HepG2 (cell line): ENCODE results near the gene PBX2. TPM values are rescaled to one million over a fixed set of nuclear protein-coding genes. Genes with fewer than 3 reads are reported as not detected.

Experiments used
- ATRX ChIP-seq: sonication (generic); formaldehyde crosslinking; IDR thresholded peaks from 2 replicates; pipeline ENCODE4 v1.4.0; 2020; ENCODE audit warnings: missing genetic modification reagents, borderline replicate concordance
- BRCA1 ChIP-seq: sonication (generic); formaldehyde crosslinking; IDR thresholded peaks from 2 replicates; pipeline ENCODE4 v1.4.0; 2020; ENCODE audit warnings: missing genetic modification reagents
- HDAC6 ChIP-seq: fragments of 200-600 bp; sonication (generic); IDR thresholded peaks from 2 replicates; pipeline ENCODE4 v1.7.0; 2017; ENCODE audit warnings: mild to moderate bottlenecking, antibody characterized with exemption, low read length, low read depth
- MED1 ChIP-seq: sonication (generic); formaldehyde crosslinking; IDR thresholded peaks from 2 replicates; pipeline ENCODE4 v1.4.0; 2020; ENCODE audit warnings: missing genetic modification reagents
- REXO4 ChIP-seq: sonication (generic); formaldehyde crosslinking; IDR thresholded peaks from 2 replicates; pipeline ENCODE4 v1.8.0; 2022; ENCODE audit warnings: missing genetic modification reagents, mild to moderate bottlenecking, borderline replicate concordance
- ZBTB1 ChIP-seq: sonication (generic); formaldehyde crosslinking; IDR thresholded peaks from 2 replicates; pipeline ENCODE4 v1.4.0; 2020; ENCODE audit warnings: missing genetic modification reagents, borderline replicate concordance
- ZNF75D ChIP-seq: sonication (generic); formaldehyde crosslinking; IDR thresholded peaks from 2 replicates; pipeline ENCODE4 v1.8.1; 2023; ENCODE audit warnings: missing genetic modification reagents, mild to moderate bottlenecking, borderline replicate concordance
- ZNF878 ChIP-seq: sonication (generic); formaldehyde crosslinking; IDR thresholded peaks from 2 replicates; pipeline ENCODE4 v1.8.1; 2023; ENCODE audit warnings: mild to moderate bottlenecking, missing genetic modification reagents, moderate library complexity
- polyA plus RNA-seq, 8 experiments: library from polyadenylated mRNA; depleted of rRNA in 3 of 8; stranded (reverse) in 7 of 8; unstranded in 1 of 8; fragments of >200 nt; fragmentation: Illumina TruSeq in 4 of 8; extraction: Trizol in 4 of 8; gene quantifications; 2 replicates each; pipeline versions ENCODE4 v1.2.1 to v1.2.3, GENCODE V29; 2011 to 2016; ENCODE audit warnings: low read depth in 4 of 8, missing spikeins in 1 of 8, mixed read lengths in 1 of 8; ENCODE audit not compliant: insufficient read depth in 1 of 8
- total RNA-seq, 5 experiments: library from RNA; depleted of rRNA; stranded (reverse); fragments of >200 nt; fragmentation: Illumina TruSeq; extraction: Trizol; gene quantifications; 2 replicates each; pipeline ENCODE4 v1.2.3, GENCODE V29; 2016; ENCODE audit warnings: low read depth in 1 of 5
- TF ChIP-seq, protein P1 (sequence below): IDR thresholded peaks from 2 replicates; pipeline ENCODE4 v1.6.1; 2016; ENCODE audit warnings: low read depth, control low read depth
- TF ChIP-seq, protein P2 (sequence below): sonication (generic); formaldehyde crosslinking; IDR thresholded peaks from 2 replicates; pipeline ENCODE4 v1.4.0; 2020; ENCODE audit warnings: missing genetic modification reagents, mild to moderate bottlenecking, borderline replicate concordance
- TF ChIP-seq, protein P3 (sequence below): sonication (generic); formaldehyde crosslinking; IDR thresholded peaks from 2 replicates; pipeline ENCODE4 v1.8.0; 2022; ENCODE audit warnings: mild to moderate bottlenecking, missing genetic modification reagents
- TF ChIP-seq, protein P4 (sequence below): sonication (generic); formaldehyde crosslinking; IDR thresholded peaks from 2 replicates; pipeline ENCODE4 v1.5.1; 2020; ENCODE audit warnings: missing genetic modification reagents, mild to moderate bottlenecking, borderline replicate concordance
- TF ChIP-seq, protein P5 (sequence below): sonication (generic); formaldehyde crosslinking; IDR thresholded peaks from 2 replicates; pipeline ENCODE4 v1.4.0; 2020; ENCODE audit warnings: mild to moderate bottlenecking, missing genetic modification reagents
- TF ChIP-seq, protein P6 (sequence below): sonication (generic); formaldehyde crosslinking; IDR thresholded peaks from 2 replicates; pipeline ENCODE4 v1.8.1; 2023; ENCODE audit warnings: mild to moderate bottlenecking, missing genetic modification reagents, borderline replicate concordance

The PBX2 gene
- total and polyA plus RNA-seq, 2 of the 13 experiments (the other 11 are each of a cell fraction or from before 2014, with no cell fraction given), result 42.3 to 77.8 TPM

DNA sequence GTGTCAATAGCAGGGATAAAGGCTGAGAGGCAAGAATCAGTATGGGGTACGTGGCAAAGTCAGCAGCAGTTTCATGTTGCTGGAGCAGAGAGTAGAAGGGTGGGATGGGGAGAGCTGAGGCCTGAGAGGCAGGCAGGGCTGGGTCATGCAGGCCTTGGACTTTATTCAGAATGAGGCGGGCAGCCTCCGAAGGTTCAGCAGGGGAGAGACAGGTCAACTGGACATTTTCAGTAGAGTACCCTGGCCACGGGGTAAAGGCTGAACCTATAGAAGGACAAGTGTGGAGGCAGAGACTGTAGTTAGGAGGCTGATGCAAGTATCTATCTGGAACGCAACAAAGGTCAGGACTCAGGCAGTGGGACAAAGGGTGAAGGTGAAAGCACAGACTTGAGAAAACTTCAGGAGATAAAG, 20.2 kb upstream of the PBX2 start (continued):
- TF ChIP-seq, protein P1, sequence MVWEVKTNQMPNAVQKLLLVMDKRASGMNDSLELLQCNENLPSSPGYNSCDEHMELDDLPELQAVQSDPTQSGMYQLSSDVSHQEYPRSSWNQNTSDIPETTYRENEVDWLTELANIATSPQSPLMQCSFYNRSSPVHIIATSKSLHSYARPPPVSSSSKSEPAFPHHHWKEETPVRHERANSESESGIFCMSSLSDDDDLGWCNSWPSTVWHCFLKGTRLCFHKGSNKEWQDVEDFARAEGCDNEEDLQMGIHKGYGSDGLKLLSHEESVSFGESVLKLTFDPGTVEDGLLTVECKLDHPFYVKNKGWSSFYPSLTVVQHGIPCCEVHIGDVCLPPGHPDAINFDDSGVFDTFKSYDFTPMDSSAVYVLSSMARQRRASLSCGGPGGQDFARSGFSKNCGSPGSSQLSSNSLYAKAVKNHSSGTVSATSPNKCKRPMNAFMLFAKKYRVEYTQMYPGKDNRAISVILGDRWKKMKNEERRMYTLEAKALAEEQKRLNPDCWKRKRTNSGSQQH (CRISPR knock-in tag), result no peak
- TF ChIP-seq ZBTB1 (CRISPR knock-in tag) (no peak), MED1 (CRISPR knock-in tag) (no peak), ZNF878 (no peak), REXO4 (no peak), ZNF75D (CRISPR knock-in tag) (no peak), ATRX (CRISPR knock-in tag) (no peak), HDAC6 (no peak), BRCA1 (no peak)
- TF ChIP-seq, protein P2, sequence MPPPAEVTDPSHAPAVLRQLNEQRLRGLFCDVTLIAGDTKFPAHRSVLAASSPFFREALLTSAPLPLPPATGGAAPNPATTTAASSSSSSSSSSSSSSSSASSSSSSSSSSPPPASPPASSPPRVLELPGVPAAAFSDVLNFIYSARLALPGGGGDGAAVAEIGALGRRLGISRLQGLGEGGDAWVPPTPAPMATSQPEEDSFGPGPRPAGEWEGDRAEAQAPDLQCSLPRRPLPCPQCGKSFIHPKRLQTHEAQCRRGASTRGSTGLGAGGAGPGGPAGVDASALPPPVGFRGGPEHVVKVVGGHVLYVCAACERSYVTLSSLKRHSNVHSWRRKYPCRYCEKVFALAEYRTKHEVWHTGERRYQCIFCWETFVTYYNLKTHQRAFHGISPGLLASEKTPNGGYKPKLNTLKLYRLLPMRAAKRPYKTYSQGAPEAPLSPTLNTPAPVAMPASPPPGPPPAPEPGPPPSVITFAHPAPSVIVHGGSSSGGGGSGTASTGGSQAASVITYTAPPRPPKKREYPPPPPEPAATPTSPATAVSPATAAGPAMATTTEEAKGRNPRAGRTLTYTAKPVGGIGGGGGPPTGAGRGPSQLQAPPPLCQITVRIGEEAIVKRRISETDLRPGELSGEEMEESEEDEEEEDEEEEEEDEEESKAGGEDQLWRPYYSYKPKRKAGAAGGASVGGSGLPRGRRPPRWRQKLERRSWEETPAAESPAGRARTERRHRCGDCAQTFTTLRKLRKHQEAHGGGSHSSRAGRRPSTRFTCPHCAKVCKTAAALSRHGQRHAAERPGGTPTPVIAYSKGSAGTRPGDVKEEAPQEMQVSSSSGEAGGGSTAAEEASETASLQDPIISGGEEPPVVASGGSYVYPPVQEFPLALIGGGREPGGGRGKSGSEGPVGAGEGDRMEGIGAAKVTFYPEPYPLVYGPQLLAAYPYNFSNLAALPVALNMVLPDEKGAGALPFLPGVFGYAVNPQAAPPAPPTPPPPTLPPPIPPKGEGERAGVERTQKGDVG (CRISPR knock-in tag), result no peak
- TF ChIP-seq, protein P3, sequence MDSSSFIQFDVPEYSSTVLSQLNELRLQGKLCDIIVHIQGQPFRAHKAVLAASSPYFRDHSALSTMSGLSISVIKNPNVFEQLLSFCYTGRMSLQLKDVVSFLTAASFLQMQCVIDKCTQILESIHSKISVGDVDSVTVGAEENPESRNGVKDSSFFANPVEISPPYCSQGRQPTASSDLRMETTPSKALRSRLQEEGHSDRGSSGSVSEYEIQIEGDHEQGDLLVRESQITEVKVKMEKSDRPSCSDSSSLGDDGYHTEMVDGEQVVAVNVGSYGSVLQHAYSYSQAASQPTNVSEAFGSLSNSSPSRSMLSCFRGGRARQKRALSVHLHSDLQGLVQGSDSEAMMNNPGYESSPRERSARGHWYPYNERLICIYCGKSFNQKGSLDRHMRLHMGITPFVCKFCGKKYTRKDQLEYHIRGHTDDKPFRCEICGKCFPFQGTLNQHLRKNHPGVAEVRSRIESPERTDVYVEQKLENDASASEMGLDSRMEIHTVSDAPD, result no peak
- TF ChIP-seq, protein P4, sequence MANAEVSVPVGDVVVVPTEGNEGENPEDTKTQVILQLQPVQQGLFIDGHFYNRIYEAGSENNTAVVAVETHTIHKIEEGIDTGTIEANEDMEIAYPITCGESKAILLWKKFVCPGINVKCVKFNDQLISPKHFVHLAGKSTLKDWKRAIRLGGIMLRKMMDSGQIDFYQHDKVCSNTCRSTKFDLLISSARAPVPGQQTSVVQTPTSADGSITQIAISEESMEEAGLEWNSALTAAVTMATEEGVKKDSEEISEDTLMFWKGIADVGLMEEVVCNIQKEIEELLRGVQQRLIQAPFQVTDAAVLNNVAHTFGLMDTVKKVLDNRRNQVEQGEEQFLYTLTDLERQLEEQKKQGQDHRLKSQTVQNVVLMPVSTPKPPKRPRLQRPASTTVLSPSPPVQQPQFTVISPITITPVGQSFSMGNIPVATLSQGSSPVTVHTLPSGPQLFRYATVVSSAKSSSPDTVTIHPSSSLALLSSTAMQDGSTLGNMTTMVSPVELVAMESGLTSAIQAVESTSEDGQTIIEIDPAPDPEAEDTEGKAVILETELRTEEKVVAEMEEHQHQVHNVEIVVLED (CRISPR knock-in tag), result no peak
- TF ChIP-seq, protein P5, sequence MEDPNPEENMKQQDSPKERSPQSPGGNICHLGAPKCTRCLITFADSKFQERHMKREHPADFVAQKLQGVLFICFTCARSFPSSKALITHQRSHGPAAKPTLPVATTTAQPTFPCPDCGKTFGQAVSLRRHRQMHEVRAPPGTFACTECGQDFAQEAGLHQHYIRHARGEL (CRISPR knock-in tag), result no peak
- TF ChIP-seq, protein P6, sequence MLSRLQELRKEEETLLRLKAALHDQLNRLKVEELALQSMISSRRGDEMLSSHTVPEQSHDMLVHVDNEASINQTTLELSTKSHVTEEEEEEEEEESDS (CRISPR knock-in tag), result no peak
